ENCODE measurements around the gene TEAD1. TPM values are rescaled to one million over a fixed set of nuclear protein-coding genes. Genes with fewer than 3 reads are reported as not detected.

Gene TEAD1
- total RNA-seq, 4 donors from 2014 or later = 46.1 to 175 (median 126) TPM

- intact Hi-C loops (cut with DNase I; ENCODE audit: low total_unique reads) = no loop called here
- no peak for DNase-seq
- no peaks in the 10 kb centered on the region for H3K36me3 ChIP-seq
- H3K4me3 ChIP-seq = no peak overlapping the region
- H3K27ac ChIP-seq = peak overlapping the region in 2 of 4 donors; percentile 18 to 45
- no peak for TF ChIP-seq POLR2A (IDR thresholded peaks at IDR 0.05)
- TF ChIP-seq, protein P1, sequence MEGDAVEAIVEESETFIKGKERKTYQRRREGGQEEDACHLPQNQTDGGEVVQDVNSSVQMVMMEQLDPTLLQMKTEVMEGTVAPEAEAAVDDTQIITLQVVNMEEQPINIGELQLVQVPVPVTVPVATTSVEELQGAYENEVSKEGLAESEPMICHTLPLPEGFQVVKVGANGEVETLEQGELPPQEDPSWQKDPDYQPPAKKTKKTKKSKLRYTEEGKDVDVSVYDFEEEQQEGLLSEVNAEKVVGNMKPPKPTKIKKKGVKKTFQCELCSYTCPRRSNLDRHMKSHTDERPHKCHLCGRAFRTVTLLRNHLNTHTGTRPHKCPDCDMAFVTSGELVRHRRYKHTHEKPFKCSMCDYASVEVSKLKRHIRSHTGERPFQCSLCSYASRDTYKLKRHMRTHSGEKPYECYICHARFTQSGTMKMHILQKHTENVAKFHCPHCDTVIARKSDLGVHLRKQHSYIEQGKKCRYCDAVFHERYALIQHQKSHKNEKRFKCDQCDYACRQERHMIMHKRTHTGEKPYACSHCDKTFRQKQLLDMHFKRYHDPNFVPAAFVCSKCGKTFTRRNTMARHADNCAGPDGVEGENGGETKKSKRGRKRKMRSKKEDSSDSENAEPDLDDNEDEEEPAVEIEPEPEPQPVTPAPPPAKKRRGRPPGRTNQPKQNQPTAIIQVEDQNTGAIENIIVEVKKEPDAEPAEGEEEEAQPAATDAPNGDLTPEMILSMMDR (IDR thresholded peaks at IDR 0.05 in 4 of 5, conservative IDR thresholded peaks at IDR 0.05 in 1 of 5) = no peak
- ATAC-seq = no peak
- in situ Hi-C loops (cut with MboI; ENCODE audit: low sequenced_read_pairs in 4 of 4) = no loop called here
- peaks cover 42 to 52% of the 10 kb centered on the region in 2 donors for H3K4me1 ChIP-seq
- H3K27me3 ChIP-seq = no peaks in the 10 kb centered on the region
- H3K9me3 ChIP-seq = no peaks in the 10 kb centered on the region
Observed at GRCh38 chr11:12835286-12835685, 161.1 kb downstream of the TEAD1 start.

DNA sequence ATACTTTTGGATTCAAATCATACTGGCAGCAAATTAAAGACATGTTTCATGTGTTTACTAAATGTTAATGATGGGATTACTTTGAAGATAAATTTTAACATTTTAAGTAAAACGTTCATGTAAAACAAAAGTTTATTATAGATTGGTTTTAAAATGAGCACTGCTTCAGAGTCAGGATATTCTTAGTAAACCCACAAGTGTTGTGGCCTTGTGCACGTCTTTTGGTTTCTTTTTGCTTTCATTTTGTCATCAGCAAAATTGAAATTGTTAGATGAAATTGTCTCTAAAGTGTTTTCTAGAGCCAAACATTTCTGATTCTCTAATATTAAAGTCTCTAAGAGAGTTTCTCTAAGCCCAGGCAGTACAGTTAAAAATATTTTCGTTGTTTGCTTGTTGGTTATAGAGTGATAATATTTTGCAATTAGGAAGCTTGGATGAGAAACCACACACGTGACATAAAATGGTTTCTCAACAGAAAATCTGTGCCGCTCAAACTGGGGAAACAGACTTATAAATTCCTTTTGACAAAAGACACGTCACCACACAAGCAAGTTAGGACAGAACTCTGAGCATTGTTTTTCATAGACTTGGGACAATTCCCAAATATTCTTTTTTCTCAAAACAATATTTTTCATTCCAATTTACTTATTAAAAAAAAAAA, 164.4 kb downstream of the TEAD1 start:
- Histone ChIP-seq H3K27me3 (no peaks in the 10 kb centered on the region), H3K27ac (peak overlapping the region; percentile 68 to 93 (median 82)), H3K4me1 (peaks cover 54 to 55% of the 10 kb centered on the region in 2 donors), H3K9me3 (no peaks in the 10 kb centered on the region), H3K4me3 (peak overlapping the region in 3 of 4 donors; percentile 4 to 22 (median 8)), H3K36me3 (no peaks in the 10 kb centered on the region)
- intact Hi-C loops (cut with DNase I; ENCODE audit: low total_unique reads) = no loop called here
- in situ Hi-C loops (cut with MboI; ENCODE audit: low sequenced_read_pairs in 4 of 4) = no loop called here
- ATAC-seq (peak; percentile 57), DNase-seq (no peak)
- no peak for TF ChIP-seq POLR2A (IDR thresholded peaks at IDR 0.05)
- TF ChIP-seq, protein P1 (IDR thresholded peaks at IDR 0.05 in 4 of 5, conservative IDR thresholded peaks at IDR 0.05 in 1 of 5) = no peak

GRCh38 chr11:12840871-12841660, 166.8 kb downstream of the TEAD1 start:
- no peak for TF ChIP-seq POLR2A (IDR thresholded peaks at IDR 0.05)
- TF ChIP-seq, protein P1 (IDR thresholded peaks at IDR 0.05 in 4 of 5, conservative IDR thresholded peaks at IDR 0.05 in 1 of 5) = no peak
- H3K4me3 ChIP-seq = no peak overlapping the region
- peaks cover 69 to 72% of the 10 kb centered on the region in 2 donors for H3K4me1 ChIP-seq
- no peaks in the 10 kb centered on the region for H3K36me3 ChIP-seq
- in situ Hi-C loops (cut with MboI; ENCODE audit: low sequenced_read_pairs in 4 of 4) = no loop called here
- ATAC-seq (no peak), DNase-seq (no peak)
- H3K27ac ChIP-seq = peak overlapping the region; percentile 77 to 93 (median 85)
- no peaks in the 10 kb centered on the region for H3K9me3 ChIP-seq
- H3K27me3 ChIP-seq = no peaks in the 10 kb centered on the region
- intact Hi-C loops (cut with DNase I; ENCODE audit: low total_unique reads) = no loop called here

- Histone ChIP-seq H3K4me3 (peak overlapping the region in 1 of 4 donors; percentile 1), H3K9me3 (no peaks in the 10 kb centered on the region), H3K36me3 (no peaks in the 10 kb centered on the region), H3K4me1 (peaks cover 80 to 83% of the 10 kb centered on the region in 2 donors), H3K27me3 (no peaks in the 10 kb centered on the region), H3K27ac (peak overlapping the region; percentile 77 to 93 (median 85))
- in situ Hi-C loops (cut with MboI; ENCODE audit: low sequenced_read_pairs in 4 of 4) = no loop called here
- ATAC-seq (no peak), DNase-seq (no peak)
- intact Hi-C loops (cut with DNase I; ENCODE audit: low total_unique reads) = no loop called here
- TF ChIP-seq, protein P1 (IDR thresholded peaks at IDR 0.05 in 4 of 5, conservative IDR thresholded peaks at IDR 0.05 in 1 of 5) = no peak
- TF ChIP-seq POLR2A (IDR thresholded peaks at IDR 0.05) = no peak
Observed at GRCh38 chr11:12841946-12842630, 167.9 kb downstream of the TEAD1 start.

Measured in gastrocnemius medialis (tissue), 4 donors.